H1 (cell line): Measurements from ENCODE around the gene DDR1. TPM values are rescaled to one million over a fixed set of nuclear protein-coding genes. Genes with fewer than 3 reads are reported as not detected.

ENCODE experiments used
- CTCF ChIA-PET: fragments of 300-600 bp; sonication (Branson Sonifier 250); formaldehyde crosslinking; loops from one replicate; lab custom pipeline; 2021; ENCODE audit not compliant: partially characterized antibody; lab: Charles Lee
- POLR2A ChIA-PET: fragments of 300-600 bp; sonication (Branson Sonifier 250); formaldehyde crosslinking; loops from one replicate; lab custom pipeline; 2021; ENCODE audit warnings: inconsistent platforms; ENCODE audit not compliant: partially characterized antibody; lab: Charles Lee
- DNase-seq, 2 experiments: peaks; one replicate each; pipeline versions ENCODE4 v3.0.0 to v3.0.0-alpha.2; 2010 to 2022; ENCODE audit warnings: low spot score in 2 of 2, low read depth in 1 of 2, mixed read lengths in 1 of 2
- FAIRE-seq: peaks from 2 replicates; lab custom pipeline; 2011; peaks lifted over from hg19 to GRCh38; lab: Jason Lieb, UNC
- H2AFZ ChIP-seq: 2 replicates; pipeline ENCODE4 v1.8.1; 2012; ENCODE audit warnings: low read length, inconsistent platforms
- H2AK5ac ChIP-seq: 2 replicates; pipeline ENCODE4 v1.6.1; 2013; ENCODE audit warnings: low read depth, low read length
- H2BK120ac ChIP-seq: replicated peaks from 2 replicates; pipeline ENCODE3; 2013; ENCODE audit warnings: low read depth, low read length, inconsistent platforms
- H2BK12ac ChIP-seq: 2 replicates; pipeline ENCODE4 v1.6.1; 2013; ENCODE audit warnings: low read depth, low read length
- H2BK15ac ChIP-seq: 2 replicates; pipeline ENCODE4 v1.6.1; 2013; ENCODE audit warnings: low read length
- H2BK20ac ChIP-seq: 2 replicates; pipeline ENCODE4 v1.6.1; 2013; ENCODE audit warnings: low read length
- H2BK5ac ChIP-seq: 2 replicates; pipeline ENCODE4 v1.6.1; 2013; ENCODE audit warnings: low read depth, low read length
- H3K14ac ChIP-seq: 2 replicates; pipeline ENCODE4 v1.6.1; 2013; ENCODE audit warnings: inconsistent platforms; ENCODE audit not compliant: insufficient read length
- H3K18ac ChIP-seq: 2 replicates; pipeline ENCODE4 v1.6.1; 2013; ENCODE audit warnings: low read length; ENCODE audit errors: extremely low read depth
- H3K23ac ChIP-seq: 2 replicates; pipeline ENCODE4 v1.6.1; 2013; ENCODE audit warnings: inconsistent platforms; ENCODE audit not compliant: insufficient read length
- H3K23me2 ChIP-seq: 2 replicates; pipeline ENCODE4 v1.6.1; 2013; ENCODE audit warnings: low read depth, low read length
- H3K27ac ChIP-seq: 2 replicates; pipeline ENCODE4 v1.6.1; 2011; ENCODE audit warnings: low read depth, low read length, inconsistent platforms
- H3K27me3 ChIP-seq, 4 experiments: replicated peaks in 1 of 4; 1 replicate in 1 of 4; 2 replicates in 3 of 4; pipeline versions ENCODE4 v1.6.1 to v1.8.1; 2011 to 2013; ENCODE audit warnings: low read length in 3 of 4, mild to moderate bottlenecking in 3 of 4, inconsistent platforms in 2 of 4, mixed read lengths in 2 of 4, moderate library complexity in 1 of 4; ENCODE audit not compliant: control insufficient read depth in 3 of 4, insufficient read depth in 3 of 4; ENCODE audit errors: extremely low read depth in 1 of 4
- H3K36me3 ChIP-seq, 4 experiments: 2 replicates each; pipeline versions ENCODE4 v1.6.1 to v1.8.1; 2011 to 2013; ENCODE audit warnings: mild to moderate bottlenecking in 4 of 4, low read length in 3 of 4, moderate library complexity in 2 of 4, control low read depth in 1 of 4, inconsistent platforms in 1 of 4; ENCODE audit not compliant: insufficient read depth in 4 of 4, control insufficient read depth in 2 of 4
- H3K4ac ChIP-seq: replicated peaks from 2 replicates; pipeline ENCODE3; 2013; ENCODE audit warnings: low read length, low read depth, mixed read lengths, inconsistent platforms; ENCODE audit not compliant: insufficient read length
- H3K4me1 ChIP-seq, 4 experiments: replicated peaks in 1 of 4; 1 replicate in 1 of 4; 2 replicates in 3 of 4; pipeline versions ENCODE4 v1.6.1 to v1.8.1; 2011 to 2013; ENCODE audit warnings: low read length in 3 of 4, inconsistent platforms in 2 of 4, mixed read lengths in 1 of 4; ENCODE audit not compliant: insufficient read depth in 4 of 4, control insufficient read depth in 3 of 4
- H3K4me2 ChIP-seq, 2 experiments: 2 replicates each; pipeline versions ENCODE4 v1.6.1 to v1.8.1; 2011 to 2013; ENCODE audit warnings: low read depth in 2 of 2, low read length in 2 of 2, control low read depth in 1 of 2, inconsistent platforms in 1 of 2, mild to moderate bottlenecking in 1 of 2; ENCODE audit not compliant: insufficient read depth in 1 of 2
- H3K4me3 ChIP-seq, 4 experiments: fragments of 200-600, 300-600 bp in 1 of 4; sonication (generic), shearing (Covaris generic), sonication (Bioruptor Twin) in 1 of 4; 2 replicates each; pipeline versions ENCODE4 v1.5.1 to v1.8.1; 2011 to 2016; ENCODE audit warnings: low read length in 4 of 4, low read depth in 3 of 4, control low read depth in 2 of 4, inconsistent platforms in 2 of 4, mild to moderate bottlenecking in 2 of 4, mixed read lengths in 1 of 4, moderate library complexity in 1 of 4; ENCODE audit not compliant: insufficient read depth in 2 of 4; ENCODE audit errors: extremely low read depth in 1 of 4
- H3K56ac ChIP-seq: replicated peaks from 2 replicates; pipeline ENCODE3; 2013; ENCODE audit warnings: low read depth, mild to moderate bottlenecking, mixed read lengths, low read length, inconsistent platforms; ENCODE audit not compliant: insufficient read length
- H3K79me1 ChIP-seq: 2 replicates; pipeline ENCODE4 v1.6.1; 2013; ENCODE audit warnings: low read depth, low read length, control low read depth
- H3K79me2 ChIP-seq, 2 experiments: 2 replicates each; pipeline versions ENCODE4 v1.6.1 to v1.8.1; 2012 to 2013; ENCODE audit warnings: low read length in 2 of 2, mild to moderate bottlenecking in 2 of 2, inconsistent platforms in 1 of 2; ENCODE audit not compliant: insufficient read depth in 2 of 2, control insufficient read depth in 1 of 2
- H3K9ac ChIP-seq, 4 experiments: replicated peaks in 1 of 4; 1 replicate in 1 of 4; 2 replicates in 3 of 4; pipeline versions ENCODE4 v1.6.1 to v1.8.1; 2011 to 2013; ENCODE audit warnings: low read depth in 3 of 4, low read length in 3 of 4, control low read depth in 2 of 4, mild to moderate bottlenecking in 2 of 4, moderate library complexity in 2 of 4, inconsistent platforms in 1 of 4; ENCODE audit errors: extremely low read depth in 1 of 4
- H3K9me3 ChIP-seq, 2 experiments: 2 replicates each; pipeline versions ENCODE4 v1.6.1 to v1.8.1; 2012 to 2013; ENCODE audit warnings: mild to moderate bottlenecking in 2 of 2, moderate library complexity in 2 of 2, control low read depth in 1 of 2, inconsistent platforms in 1 of 2, low read depth in 1 of 2, low read length in 1 of 2, mixed read lengths in 1 of 2; ENCODE audit not compliant: insufficient read depth in 2 of 2
- H4K20me1 ChIP-seq, 2 experiments: replicated peaks in 1 of 2; 2 replicates each; pipeline versions ENCODE3 to v1.8.1; 2011 to 2013; ENCODE audit warnings: inconsistent platforms in 2 of 2, low read length in 2 of 2, mild to moderate bottlenecking in 1 of 2; ENCODE audit not compliant: insufficient read depth in 2 of 2, control insufficient read depth in 1 of 2
- H4K5ac ChIP-seq: 2 replicates; pipeline ENCODE4 v1.6.1; 2013; ENCODE audit warnings: low read length, low read depth, mixed read lengths, inconsistent platforms; ENCODE audit not compliant: insufficient read length
- H4K8ac ChIP-seq: 2 replicates; pipeline ENCODE4 v1.8.0; 2013; ENCODE audit warnings: mild to moderate bottlenecking, moderate library complexity, low read length, inconsistent platforms; ENCODE audit not compliant: insufficient read depth; ENCODE audit errors: extremely low read depth
- H4K91ac ChIP-seq: replicated peaks from 2 replicates; pipeline ENCODE3; 2013; ENCODE audit warnings: low read length, mixed read lengths, inconsistent platforms; ENCODE audit not compliant: insufficient read length
- ASH2L ChIP-seq: fragments of 200-600, 300-600 bp; sonication (generic); IDR thresholded peaks from one replicate; pipeline ENCODE4 v1.7.1; 2017; ENCODE audit warnings: low read length
- ATF2 ChIP-seq: IDR thresholded peaks from 2 replicates; pipeline ENCODE4 v1.6.1; 2012; ENCODE audit warnings: low read length, inconsistent platforms
- EGR1 ChIP-seq: IDR thresholded peaks from 2 replicates; pipeline ENCODE4 v1.6.1; 2011; ENCODE audit warnings: low read depth, low read length, borderline replicate concordance
- GABPA ChIP-seq: IDR thresholded peaks from 2 replicates; pipeline ENCODE4 v1.6.1; 2011; ENCODE audit warnings: mild to moderate bottlenecking, low read length, moderate library complexity, borderline replicate concordance; ENCODE audit not compliant: insufficient read depth
- POLR2A ChIP-seq, 2 experiments: IDR thresholded peaks; 1 replicate in 1 of 2; 2 replicates in 1 of 2; pipeline ENCODE4 v1.6.1; 2011; ENCODE audit warnings: low read depth in 2 of 2, low read length in 2 of 2, mild to moderate bottlenecking in 2 of 2; ENCODE audit errors: control extremely low read depth in 1 of 2
- POLR2AphosphoS5 ChIP-seq: IDR thresholded peaks from 2 replicates; pipeline ENCODE4 v1.6.1; 2011; ENCODE audit warnings: low read depth, low read length
- POU5F1 ChIP-seq: IDR thresholded peaks from 2 replicates; pipeline ENCODE4 v1.6.1; 2011; ENCODE audit warnings: low read depth, mild to moderate bottlenecking, low read length, moderate library complexity
- RBBP5 ChIP-seq: IDR thresholded peaks from 2 replicates; pipeline ENCODE4 v1.7.1; 2012; ENCODE audit warnings: low read depth, mild to moderate bottlenecking, inconsistent platforms, low read length, moderate library complexity, borderline replicate concordance
- RNF2 ChIP-seq: fragments of 200-900, 300-1000 bp; sonication (generic); IDR thresholded peaks from 2 replicates; pipeline ENCODE4 v1.7.1; 2016; ENCODE audit warnings: borderline replicate concordance, low read depth, mild to moderate bottlenecking, antibody characterized with exemption, low read length; ENCODE audit not compliant: poor library complexity, severe bottlenecking; ENCODE audit errors: missing control alignments
- SP2 ChIP-seq: IDR thresholded peaks from 2 replicates; pipeline ENCODE4 v1.6.1; 2012; ENCODE audit warnings: mild to moderate bottlenecking, low read length, inconsistent platforms
- TCF12 ChIP-seq: IDR thresholded peaks from 2 replicates; pipeline ENCODE4 v1.6.1; 2011; ENCODE audit warnings: low read depth, mild to moderate bottlenecking, low read length
- WGBS, 2 experiments: shearing (Covaris generic) in 1 of 2; methylation state at CpG; one replicate each; pipeline versions ENCODE4 v1.1.6 to v1.1.7; 2013 to 2015; ENCODE audit warnings: low lambda C conversion rate in 2 of 2, mixed read lengths in 2 of 2, inconsistent platforms in 1 of 2, low coverage in 1 of 2, missing lambda C conversion rate in 1 of 2; ENCODE audit not compliant: insufficient replicate concordance in 2 of 2, insufficient coverage in 1 of 2, insufficient read length in 1 of 2; ENCODE audit errors: extremely low coverage in 1 of 2, missing lambda C conversion rate in 1 of 2; 5-methylcytosine and 5-hydroxymethylcytosine counted together
- polyA plus RNA-seq, 7 experiments: library from polyadenylated mRNA; depleted of rRNA in 3 of 7; stranded (reverse) in 5 of 7; unstranded in 2 of 7; fragments of >200 nt in 5 of 7; fragments of 200-250 nt in 2 of 7; gene quantifications; 1 replicate in 5 of 7; 2 replicates in 1 of 7; 4 replicates in 1 of 7; pipeline versions ENCODE4 v1.2.1 to v1.2.3, GENCODE V29; 2011 to 2013; ENCODE audit warnings: missing spikeins in 2 of 7, mixed read lengths in 2 of 7
- total RNA-seq: library from RNA; stranded (reverse); fragmentation: NEBNext Ultra II Directional; extraction: Animal tissue kit (Norgen Biotek cat#: 25700); gene quantifications from 2 replicates; pipeline ENCODE4 v1.2.1, GENCODE V29; 2021

DDR1 gene
- total and polyA plus RNA-seq, 2 of the 8 experiments (the other 6 are each of a cell fraction or from before 2014, with no cell fraction given) = 99.4 to 181 TPM

GRCh38 chr6:30844118-30844535, 40.2 kb upstream of the DDR1 start:
- Histone ChIP-seq H2BK20ac (peak overlapping the region; percentile 40; the same call in 1 of the 2 replicates), H4K8ac (no peak overlapping the region), H3K9me3 (peaks cover 0 to 6% of the 10 kb centered on the region in 2 experiments; a peak in 1 of 4 replicates), H2AFZ (no peak overlapping the region), H3K4me3 (no peak overlapping the region), H3K23ac (no peak overlapping the region), H3K56ac (no peak overlapping the region), H3K79me2 (peaks cover 0 to 8% of the 10 kb centered on the region in 2 experiments; a peak in 1 of 4 replicates), H2BK120ac (no peak overlapping the region), H3K9ac (peak overlapping the region in 1 of 4 experiments; percentile 10; a peak in 1 of 7 replicates), H3K18ac (peak overlapping the region; percentile 65), H3K4ac (no peak overlapping the region), H3K79me1 (no peaks in the 10 kb centered on the region), H3K23me2 (no peaks in the 10 kb centered on the region), H2BK5ac (peak overlapping the region; percentile 86), H3K14ac (no peak overlapping the region), H2BK12ac (peak overlapping the region; percentile 97), H4K20me1 (no peaks in the 10 kb centered on the region), H3K4me2 (peak overlapping the region in 1 of 2 experiments; percentile 34; a peak in 1 of 4 replicates), H2BK15ac (no peak overlapping the region), H4K5ac (no peak overlapping the region), H2AK5ac (peak overlapping the region; percentile 83), H3K27me3 (no peaks in the 10 kb centered on the region), H3K36me3 (peaks cover 6 to 64% (median 38%) of the 10 kb centered on the region in 4 experiments), H3K27ac (0 out of 2 replicates have a peak overlapping the region, but pooled peaks have one; percentile 45), H3K4me1 (peaks cover 5 to 13% (median 8%) of the 10 kb centered on the region in 4 experiments), H4K91ac (no peak overlapping the region)
- FAIRE-seq (no peak), DNase-seq (no peak)
- WGBS, 2 experiments = 90% methylated on average over 3 of the region's 3 CpGs; no CpG with 5 or more reads in 1 of the 2 experiments
- CTCF ChIA-PET = interaction anchor here (0.5 to 23.9 kb wide), 12 partner anchors 12 to 349 kb away, joined by 3 to 610 read pairs (median 4); partner anchors contain the start of genes DDR1 and VARS2
- POLR2A ChIA-PET = interaction anchor here (0.8 to 27.8 kb wide), 14 partner anchors 10 to 325 kb away, joined by 3 to 452 read pairs (median 4); partner anchors contain the start of genes DDR1 and IER3
- no peak for TF ChIP-seq RNF2
- TF ChIP-seq ASH2L = no peak
- TF ChIP-seq ATF2 = no peak
- 0 out of 2 replicates have a peak, but pooled peaks have one; percentile 64 for TF ChIP-seq POLR2AphosphoS5
- TF ChIP-seq POLR2A (IDR thresholded peaks at IDR 0.05; ENCODE audit: control extremely low read depth in 1 of 2, low read depth in 2 of 2, low read length in 2 of 2) = peak; percentile 60 to 76; a peak in 2 of 3 replicates
- no peak for TF ChIP-seq GABPA
- no peak for TF ChIP-seq SP2
- no peak for TF ChIP-seq RBBP5
- no peak for TF ChIP-seq EGR1
- TF ChIP-seq TCF12 = no peak
- no peak for TF ChIP-seq POU5F1
